ENCODE results near the gene SARS2.
A peak's percentile ranks its signal among the peaks of the same experiment; 100 is the strongest.

Gene SARS2

GRCh38 chr19:38907670-38908069, 22.9 kb downstream of the SARS2 start:
- no peaks in the 10 kb centered on the region for H3K27me3 ChIP-seq (ENCODE audit: insufficient read depth, insufficient read length)
- DNase-seq (ENCODE audit: low read depth, low spot score), result no peak
- no peak for TF ChIP-seq SUZ12 (IDR thresholded peaks at IDR 0.05; ENCODE audit: extremely low read depth, insufficient read depth, insufficient read length)
- TF ChIP-seq YY1 (IDR thresholded peaks at IDR 0.05; ENCODE audit: insufficient read depth, insufficient read length), result no peak
- TF ChIP-seq ZNF274 (IDR thresholded peaks at IDR 0.05; ENCODE audit: low read depth, low read length), result no peak

GRCh38 chr19:38907227-38907626, 23.3 kb downstream of the SARS2 start:
- no peaks in the 10 kb centered on the region for H3K27me3 ChIP-seq (ENCODE audit: insufficient read depth, insufficient read length)
- H3K9me3 ChIP-seq (ENCODE audit: insufficient read depth, low read length), result peaks cover 6% of the 10 kb centered on the region; the same call in 1 of the 2 replicates
- DNase-seq (ENCODE audit: low read depth, low spot score), result no peak
- TF ChIP-seq ZNF274 (IDR thresholded peaks at IDR 0.05; ENCODE audit: low read depth, low read length) (no peak), SUZ12 (IDR thresholded peaks at IDR 0.05; ENCODE audit: extremely low read depth, insufficient read depth, insufficient read length) (no peak), YY1 (IDR thresholded peaks at IDR 0.05; ENCODE audit: insufficient read depth, insufficient read length) (no peak)
- H3K4me1 ChIP-seq (ENCODE audit: insufficient read depth, insufficient read length), result peaks cover 3% of the 10 kb centered on the region
- no peak overlapping the region for H3K9ac ChIP-seq (ENCODE audit: insufficient read length, low read depth)
- H3K36me3 ChIP-seq (ENCODE audit: insufficient read depth, insufficient read length, low read length), result peaks cover 45% of the 10 kb centered on the region
- H3K4me3 ChIP-seq (ENCODE audit: insufficient read length, low read depth), result no peak overlapping the region

More at GRCh38 chr19:38907670-38908069, 22.9 kb downstream of the SARS2 start:
- no peak overlapping the region for H3K4me3 ChIP-seq (ENCODE audit: insufficient read length, low read depth)
- H3K9me3 ChIP-seq (ENCODE audit: insufficient read depth, low read length), result peaks cover 6% of the 10 kb centered on the region; the same call in 1 of the 2 replicates
- no peak overlapping the region for H3K9ac ChIP-seq (ENCODE audit: insufficient read length, low read depth)
- H3K36me3 ChIP-seq (ENCODE audit: insufficient read depth, insufficient read length, low read length), result peaks cover 45% of the 10 kb centered on the region
- peaks cover 3% of the 10 kb centered on the region for H3K4me1 ChIP-seq (ENCODE audit: insufficient read depth, insufficient read length)

GRCh38 chr19:38905620-38906019, 24.9 kb downstream of the SARS2 start:
- Histone ChIP-seq H3K9me3 (ENCODE audit: insufficient read depth, low read length) (peaks cover 6% of the 10 kb centered on the region; the same call in 1 of the 2 replicates), H3K4me3 (ENCODE audit: insufficient read length, low read depth) (no peak overlapping the region), H3K27me3 (ENCODE audit: insufficient read depth, insufficient read length) (no peaks in the 10 kb centered on the region), H3K9ac (ENCODE audit: insufficient read length, low read depth) (no peak overlapping the region), H3K36me3 (ENCODE audit: insufficient read depth, insufficient read length, low read length) (peaks cover 45% of the 10 kb centered on the region), H3K4me1 (ENCODE audit: insufficient read depth, insufficient read length) (peaks cover 2% of the 10 kb centered on the region)
- TF ChIP-seq ZNF274 (IDR thresholded peaks at IDR 0.05; ENCODE audit: low read depth, low read length), result no peak
- no peak for TF ChIP-seq SUZ12 (IDR thresholded peaks at IDR 0.05; ENCODE audit: extremely low read depth, insufficient read depth, insufficient read length)
- TF ChIP-seq YY1 (IDR thresholded peaks at IDR 0.05; ENCODE audit: insufficient read depth, insufficient read length), result no peak
- no peak for DNase-seq (ENCODE audit: low read depth, low spot score)

- Histone ChIP-seq H3K9ac (ENCODE audit: insufficient read length, low read depth) (no peak overlapping the region), H3K36me3 (ENCODE audit: insufficient read depth, insufficient read length, low read length) (peaks cover 45% of the 10 kb centered on the region), H3K4me3 (ENCODE audit: insufficient read length, low read depth) (no peak overlapping the region), H3K9me3 (ENCODE audit: insufficient read depth, low read length) (peaks cover 6% of the 10 kb centered on the region; the same call in 1 of the 2 replicates), H3K27me3 (ENCODE audit: insufficient read depth, insufficient read length) (no peaks in the 10 kb centered on the region), H3K4me1 (ENCODE audit: insufficient read depth, insufficient read length) (peaks cover 2% of the 10 kb centered on the region)
- TF ChIP-seq SUZ12 (IDR thresholded peaks at IDR 0.05; ENCODE audit: extremely low read depth, insufficient read depth, insufficient read length), result no peak
- TF ChIP-seq YY1 (IDR thresholded peaks at IDR 0.05; ENCODE audit: insufficient read depth, insufficient read length), result no peak
- DNase-seq (ENCODE audit: low read depth, low spot score), result no peak
Measured at GRCh38 chr19:38904581-38905539, 25.7 kb downstream of the SARS2 start.

GRCh38 chr19:38901683-38902082, 28.9 kb downstream of the SARS2 start:
- Histone ChIP-seq H3K4me3 (ENCODE audit: insufficient read length, low read depth) (no peak overlapping the region), H3K4me1 (ENCODE audit: insufficient read depth, insufficient read length) (peaks cover 9% of the 10 kb centered on the region), H3K36me3 (ENCODE audit: insufficient read depth, insufficient read length, low read length) (peaks cover 21% of the 10 kb centered on the region), H3K9me3 (ENCODE audit: insufficient read depth, low read length) (no peaks in the 10 kb centered on the region), H3K27me3 (ENCODE audit: insufficient read depth, insufficient read length) (peaks cover 5% of the 10 kb centered on the region), H3K9ac (ENCODE audit: insufficient read length, low read depth) (no peak overlapping the region)
- TF ChIP-seq SUZ12 (IDR thresholded peaks at IDR 0.05; ENCODE audit: extremely low read depth, insufficient read depth, insufficient read length) (no peak), ZNF274 (IDR thresholded peaks at IDR 0.05; ENCODE audit: low read depth, low read length) (no peak), YY1 (IDR thresholded peaks at IDR 0.05; ENCODE audit: insufficient read depth, insufficient read length) (no peak)
- DNase-seq (ENCODE audit: low read depth, low spot score), result no peak

- no peak for DNase-seq (ENCODE audit: low read depth, low spot score)
- peaks cover 5% of the 10 kb centered on the region for H3K27me3 ChIP-seq (ENCODE audit: insufficient read depth, insufficient read length)
- TF ChIP-seq SUZ12 (IDR thresholded peaks at IDR 0.05; ENCODE audit: extremely low read depth, insufficient read depth, insufficient read length), result no peak
- no peak for TF ChIP-seq YY1 (IDR thresholded peaks at IDR 0.05; ENCODE audit: insufficient read depth, insufficient read length)
- no peak for TF ChIP-seq ZNF274 (IDR thresholded peaks at IDR 0.05; ENCODE audit: low read depth, low read length)
- H3K4me1 ChIP-seq (ENCODE audit: insufficient read depth, insufficient read length), result peaks cover 9% of the 10 kb centered on the region
- no peak overlapping the region for H3K9ac ChIP-seq (ENCODE audit: insufficient read length, low read depth)
- H3K36me3 ChIP-seq (ENCODE audit: insufficient read depth, insufficient read length, low read length), result peaks cover 18% of the 10 kb centered on the region
- H3K4me3 ChIP-seq (ENCODE audit: insufficient read length, low read depth), result peak overlapping the region; percentile 52
- H3K9me3 ChIP-seq (ENCODE audit: insufficient read depth, low read length), result no peaks in the 10 kb centered on the region
Measured at GRCh38 chr19:38900743-38901190, 29.8 kb downstream of the SARS2 start.

GRCh38 chr19:38900202-38900629, 30.3 kb downstream of the SARS2 start:
- Histone ChIP-seq H3K9ac (ENCODE audit: insufficient read length, low read depth) (peak overlapping the region; percentile 70), H3K27me3 (ENCODE audit: insufficient read depth, insufficient read length) (peaks cover 5% of the 10 kb centered on the region), H3K4me1 (ENCODE audit: insufficient read depth, insufficient read length) (peaks cover 9% of the 10 kb centered on the region), H3K9me3 (ENCODE audit: insufficient read depth, low read length) (no peaks in the 10 kb centered on the region), H3K36me3 (ENCODE audit: insufficient read depth, insufficient read length, low read length) (peaks cover 13% of the 10 kb centered on the region), H3K4me3 (ENCODE audit: insufficient read length, low read depth) (peak overlapping the region; percentile 52)
- no peak for TF ChIP-seq YY1 (IDR thresholded peaks at IDR 0.05; ENCODE audit: insufficient read depth, insufficient read length)
- no peak for TF ChIP-seq SUZ12 (IDR thresholded peaks at IDR 0.05; ENCODE audit: extremely low read depth, insufficient read depth, insufficient read length)
- TF ChIP-seq ZNF274 (IDR thresholded peaks at IDR 0.05; ENCODE audit: low read depth, low read length), result no peak
- peak; percentile 16 for DNase-seq (ENCODE audit: low read depth, low spot score)
